Naive B cell (primary cell): ENCODE data around the gene TRIM61. TPM values are rescaled to one million over a fixed set of nuclear protein-coding genes. Genes with fewer than 3 reads are reported as not detected.
"Not testable (repeated sequence)": the region's sequence is repeated elsewhere in the genome, so short reads cannot be mapped to it uniquely, and the experiment has no call there.

ENCODE experiments used
- ATAC-seq, 2 donors: fragments of 150-1000 bp; cut with Tn5 transposase; 2 replicates each; pipeline ENCODE4 v1.10.0; 2021; ENCODE audit warnings: low read depth in 2 of 2, mild to moderate bottlenecking in 2 of 2, moderate library complexity in 2 of 2
- DNase-seq: peaks from one replicate; pipeline ENCODE4 v3.0.0; 2022
- H3K27ac Mint-ChIP-seq, 6 donors: one replicate each; pipeline ENCODE4 v1.8.0; 2020 to 2022; ENCODE audit warnings: mild to moderate bottlenecking in 6 of 6, mixed read lengths in 6 of 6, moderate library complexity in 5 of 6, inconsistent platforms in 2 of 6
- H3K27me3 Mint-ChIP-seq, 3 donors: one replicate each; pipeline ENCODE4 v1.8.0; 2021 to 2022; ENCODE audit warnings: mixed read lengths in 3 of 3, mild to moderate bottlenecking in 1 of 3
- H3K36me3 Mint-ChIP-seq, 2 donors: one replicate each; pipeline ENCODE4 v1.8.0; 2020 to 2022; ENCODE audit warnings: mixed read lengths in 2 of 2, inconsistent platforms in 1 of 2, mild to moderate bottlenecking in 1 of 2
- H3K4me1 Mint-ChIP-seq, 3 donors: one replicate each; pipeline ENCODE4 v1.8.0; 2020 to 2022; ENCODE audit warnings: mixed read lengths in 3 of 3, inconsistent platforms in 1 of 3, mild to moderate bottlenecking in 1 of 3, moderate library complexity in 1 of 3
- H3K4me3 Mint-ChIP-seq, 8 donors: one replicate each; pipeline ENCODE4 v1.8.0; 2020 to 2022; ENCODE audit warnings: mild to moderate bottlenecking in 8 of 8, mixed read lengths in 8 of 8, moderate library complexity in 8 of 8, inconsistent platforms in 2 of 8
- H3K9me3 Mint-ChIP-seq, 7 donors: one replicate each; pipeline ENCODE4 v1.8.0; 2020 to 2022; ENCODE audit warnings: mixed read lengths in 7 of 7, mild to moderate bottlenecking in 5 of 7, inconsistent platforms in 2 of 7, moderate library complexity in 1 of 7
- polyA plus RNA-seq, 6 donors: library from polyadenylated mRNA; unstranded; fragments of 300-500 nt; fragmentation: Illumina TruSeq; gene quantifications; one replicate each; pipeline ENCODE4 v1.2.3, GENCODE V29; 2021; ENCODE audit warnings: low read depth in 6 of 6

TRIM61 gene
- polyA plus RNA-seq: 1 to 10 TPM in 4 of 6 donors, under 1 TPM in 1, not detected in 1; 0.49 to 2.4 (median 2.2) TPM

DNA sequence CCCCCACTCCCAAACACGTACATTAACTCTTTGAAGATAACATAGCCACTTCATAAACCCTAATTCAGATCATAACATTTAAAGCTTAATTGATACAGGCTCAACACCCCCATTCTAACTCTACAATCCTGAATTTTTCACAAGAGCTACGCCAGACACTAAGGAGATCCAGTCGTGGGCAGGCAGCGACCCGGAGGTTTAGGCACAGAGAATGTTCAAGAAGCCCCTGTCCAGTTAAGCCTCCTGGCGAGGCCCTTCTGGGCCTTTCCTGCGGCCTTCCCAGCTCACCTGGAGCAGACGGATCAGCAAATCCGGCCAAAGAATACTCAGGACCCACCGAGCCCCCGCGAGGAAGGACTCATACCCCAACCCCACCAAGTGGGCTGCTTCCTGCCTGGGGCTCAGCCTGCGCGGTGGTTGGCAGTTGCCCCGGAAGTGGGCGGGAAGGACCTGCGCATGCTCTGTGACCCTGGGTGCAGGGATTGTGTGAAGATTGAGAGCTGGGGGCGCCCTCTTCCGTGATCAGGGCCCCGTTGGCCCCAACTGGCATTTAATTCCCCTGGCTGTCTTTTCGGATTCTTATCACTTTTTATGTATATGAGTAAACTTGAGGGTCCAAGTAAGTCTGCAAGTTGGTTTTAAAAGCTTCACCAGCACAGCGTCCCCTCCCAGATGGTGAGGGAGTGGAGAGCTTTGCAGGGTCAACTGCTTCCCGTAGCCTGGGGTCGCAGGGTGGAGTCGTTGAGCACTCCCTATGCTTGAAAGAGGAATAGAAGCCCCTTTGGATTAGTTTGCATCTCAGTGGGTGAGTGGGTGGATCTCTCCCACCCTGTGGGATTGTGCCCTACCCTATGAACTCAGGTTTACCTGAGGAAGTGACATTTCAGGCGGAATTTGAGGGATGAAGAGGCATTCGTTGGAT, at the start of gene TRIM61:
TRIM61 (minus strand) TSS at position 415 of the 922 bp plus-strand sequence. CDS start 7,655 bp downstream, outside the sequence.
- DNase-seq: peak; percentile 22
- H3K27me3 Mint-ChIP-seq: peaks cover 0 to 15% (median 0%) of the 10 kb centered on the region in 3 donors
- ATAC-seq: peak; percentile 83 to 94
- peaks cover 12 to 40% (median 20%) of the 10 kb centered on the region in 3 donors for H3K4me1 Mint-ChIP-seq
- H3K27ac Mint-ChIP-seq: peak within 1 kb of the TSS in 5 of 6 donors; percentile 25 to 95 (median 80)
- H3K4me3 Mint-ChIP-seq: peak within 1 kb of the TSS; percentile 80 to 92 (median 88)
- peaks cover 0 to 11% of the 10 kb centered on the region in 2 donors for H3K36me3 Mint-ChIP-seq
- peaks cover 0 to 4% (median 0%) of the 10 kb centered on the region in 7 donors for H3K9me3 Mint-ChIP-seq

DNA sequence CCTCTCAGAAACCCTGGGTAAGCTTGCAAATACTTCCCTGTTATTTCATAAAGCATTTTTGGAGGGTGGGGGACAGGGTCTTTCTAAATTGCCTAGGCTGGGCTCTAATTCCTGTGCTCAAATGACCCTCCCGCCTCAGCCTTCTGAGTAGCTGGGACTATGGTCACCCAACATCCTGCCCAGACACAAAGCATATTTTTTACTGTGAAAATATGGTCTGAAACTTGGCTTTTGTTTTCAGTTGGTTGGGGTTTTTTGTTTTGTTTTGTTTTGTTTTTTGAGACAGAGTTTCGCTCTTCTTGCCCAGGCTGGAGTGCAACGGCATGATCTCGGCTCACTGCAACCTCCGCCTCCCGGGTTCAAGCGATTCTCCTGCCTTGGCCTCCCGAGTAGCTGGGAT, 48.3 kb upstream of the TRIM61 start:
- not testable (repeated sequence) for H3K27ac Mint-ChIP-seq, H3K9me3 Mint-ChIP-seq, H3K4me3 Mint-ChIP-seq, ATAC-seq, DNase-seq, H3K4me1 Mint-ChIP-seq, H3K36me3 Mint-ChIP-seq
- H3K27me3 Mint-ChIP-seq: peaks cover 5 to 13% (median 6%) of the 10 kb centered on the region in 3 donors

DNA sequence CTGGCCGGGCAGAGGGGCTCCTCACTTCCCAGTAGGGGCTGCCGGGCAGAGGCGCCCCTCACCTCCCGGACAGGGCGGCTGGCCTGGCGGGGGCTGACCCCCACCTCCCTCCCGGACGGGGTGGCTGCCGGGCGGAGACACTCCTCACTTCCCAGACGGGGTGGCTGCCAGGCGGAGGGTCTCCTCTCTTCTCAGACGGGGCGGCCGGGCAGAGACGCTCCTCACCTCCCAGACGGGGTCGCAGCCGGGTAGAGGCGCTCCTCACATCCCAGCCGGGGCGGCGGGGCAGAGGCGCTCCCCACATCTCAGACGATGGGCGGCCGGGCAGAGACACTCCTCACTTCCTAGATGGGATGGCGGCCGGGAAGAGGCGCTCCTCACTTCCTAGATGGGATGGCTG, 42.5 kb upstream of the TRIM61 start:
- ATAC-seq, H3K36me3 Mint-ChIP-seq, H3K27ac Mint-ChIP-seq, H3K9me3 Mint-ChIP-seq, DNase-seq, H3K4me1 Mint-ChIP-seq, H3K4me3 Mint-ChIP-seq, H3K27me3 Mint-ChIP-seq: not testable (repeated sequence)

DNA sequence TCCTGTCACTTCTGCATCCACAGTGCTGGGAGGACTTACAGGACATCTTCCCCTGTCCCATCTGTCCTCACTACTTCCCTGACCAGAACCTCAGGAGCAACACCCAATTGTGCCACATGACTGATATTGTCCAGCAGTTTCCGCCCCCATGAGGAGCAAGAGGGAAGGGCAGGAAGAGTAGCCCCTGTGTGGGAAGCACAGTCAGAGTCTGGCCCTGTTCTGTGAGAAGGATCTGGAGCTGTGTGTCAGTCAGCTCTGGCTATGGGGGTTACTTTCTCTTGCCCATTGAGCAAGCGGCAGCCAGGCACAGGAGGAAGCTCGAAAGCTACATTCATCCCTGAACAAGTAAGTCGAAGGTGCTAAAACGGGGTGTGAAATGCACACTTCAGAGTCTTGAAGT, 39.5 kb upstream of the TRIM61 start:
- no peaks in the 10 kb centered on the region for H3K36me3 Mint-ChIP-seq
- DNase-seq: no peak
- H3K4me3 Mint-ChIP-seq: no peak overlapping the region
- H3K9me3 Mint-ChIP-seq: peaks cover 0 to 4% (median 0%) of the 10 kb centered on the region in 7 donors
- ATAC-seq: no peak
- peak overlapping the region in 1 of 6 donors; percentile 53 for H3K27ac Mint-ChIP-seq
- peaks cover 0 to 14% (median 5%) of the 10 kb centered on the region in 3 donors for H3K27me3 Mint-ChIP-seq
- H3K4me1 Mint-ChIP-seq: no peaks in the 10 kb centered on the region

DNA sequence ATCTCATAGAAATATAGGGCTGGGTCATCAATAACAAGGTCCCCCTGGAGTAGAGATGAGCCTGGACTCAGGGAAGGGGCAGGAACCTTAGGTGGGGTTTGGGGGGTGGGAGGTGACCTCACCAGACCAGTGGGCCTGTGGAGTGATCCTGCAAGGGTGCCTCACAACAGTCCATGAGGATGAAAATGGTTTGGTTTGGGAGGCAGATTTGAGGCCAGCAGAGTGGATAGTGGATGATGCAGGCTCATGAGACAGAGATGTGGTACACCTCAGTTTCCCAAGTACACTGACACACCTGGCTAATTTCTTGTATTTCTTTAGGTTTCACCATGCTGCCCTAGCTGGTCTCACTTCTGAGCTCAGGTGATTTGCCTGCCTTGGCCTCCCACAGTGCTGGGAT, 36.2 kb upstream of the TRIM61 start:
- Mint-ChIP-seq H3K4me3 (no peak overlapping the region), H3K27ac (no peak overlapping the region), H3K36me3 (no peaks in the 10 kb centered on the region), H3K27me3 (peaks cover 14 to 22% (median 16%) of the 10 kb centered on the region in 3 donors), H3K9me3 (no peaks in the 10 kb centered on the region), H3K4me1 (no peaks in the 10 kb centered on the region)
- DNase-seq (no peak), ATAC-seq (no peak)

DNA sequence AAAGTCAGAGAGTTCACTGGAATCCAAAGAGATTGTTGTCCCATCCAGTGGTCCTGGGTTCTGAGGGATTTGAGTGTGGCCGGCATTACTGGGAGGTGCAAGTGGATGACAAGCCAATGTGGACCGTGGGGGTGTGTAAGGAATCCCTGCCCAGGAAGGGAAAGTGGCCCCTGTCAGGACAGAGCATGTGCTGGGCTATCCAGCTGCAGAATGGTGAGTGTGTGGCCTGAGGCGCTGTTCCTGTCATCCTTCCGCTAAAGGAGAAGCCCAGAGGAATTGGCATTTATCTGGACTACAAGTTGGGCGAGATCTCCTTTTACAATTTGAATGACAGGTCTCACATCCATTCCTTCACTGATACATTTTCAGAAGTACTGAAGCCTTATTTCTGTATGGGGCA, 33.9 kb upstream of the TRIM61 start:
- H3K27me3 Mint-ChIP-seq: peaks cover 14 to 26% (median 25%) of the 10 kb centered on the region in 3 donors
- DNase-seq (no peak), ATAC-seq (no peak)
- no peak overlapping the region for H3K4me3 Mint-ChIP-seq
- no peaks in the 10 kb centered on the region for H3K36me3 Mint-ChIP-seq
- no peak overlapping the region for H3K27ac Mint-ChIP-seq
- H3K4me1 Mint-ChIP-seq: no peaks in the 10 kb centered on the region
- H3K9me3 Mint-ChIP-seq: no peaks in the 10 kb centered on the region

DNA sequence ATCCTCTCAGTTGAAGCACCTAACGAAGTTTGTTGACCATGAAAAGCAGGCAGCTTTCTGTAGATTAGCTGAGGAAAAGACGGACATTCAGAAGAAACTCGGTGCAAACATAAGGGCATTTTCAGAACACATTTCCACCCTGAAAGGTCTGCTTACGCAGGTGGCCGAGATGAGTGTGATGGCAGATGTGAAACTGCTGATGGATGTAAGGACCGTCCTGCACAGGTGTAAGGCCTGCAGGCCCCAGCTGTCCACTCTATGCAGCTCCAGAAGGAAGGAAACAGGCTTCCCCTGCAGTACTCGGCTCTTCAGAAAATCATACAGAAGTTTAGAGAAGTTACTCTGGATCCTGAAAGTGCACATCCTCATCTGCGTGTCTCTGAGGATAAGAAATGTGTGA, 33.5 kb upstream of the TRIM61 start:
- peaks cover 14 to 25% (median 22%) of the 10 kb centered on the region in 3 donors for H3K27me3 Mint-ChIP-seq
- no peaks in the 10 kb centered on the region for H3K9me3 Mint-ChIP-seq
- H3K27ac Mint-ChIP-seq: no peak overlapping the region
- H3K4me3 Mint-ChIP-seq: no peak overlapping the region
- no peaks in the 10 kb centered on the region for H3K36me3 Mint-ChIP-seq
- ATAC-seq (no peak), DNase-seq (no peak)
- no peaks in the 10 kb centered on the region for H3K4me1 Mint-ChIP-seq

DNA sequence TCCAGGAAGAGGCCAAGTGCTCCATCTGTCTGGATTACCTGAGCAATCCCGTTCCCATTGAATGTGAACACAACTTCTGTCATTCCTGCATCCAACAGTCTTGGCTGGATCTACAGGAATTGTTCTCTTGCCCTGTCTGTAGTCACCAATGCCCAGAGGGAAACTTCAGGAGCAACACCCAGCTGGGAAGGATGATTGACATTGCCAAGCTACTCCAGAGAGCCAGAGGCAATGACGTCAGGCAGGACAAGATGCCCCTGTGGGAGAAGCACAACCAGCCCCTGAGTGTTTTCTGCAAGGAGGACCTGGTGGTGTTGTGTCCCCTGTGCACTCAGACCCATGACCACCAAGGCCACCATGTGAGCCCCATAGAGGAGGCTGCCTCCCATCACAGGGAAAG, 33.0 kb upstream of the TRIM61 start:
- ATAC-seq (no peak), DNase-seq (no peak)
- H3K27ac Mint-ChIP-seq: no peak overlapping the region
- H3K4me3 Mint-ChIP-seq: no peak overlapping the region
- no peaks in the 10 kb centered on the region for H3K4me1 Mint-ChIP-seq
- H3K36me3 Mint-ChIP-seq: no peaks in the 10 kb centered on the region
- no peaks in the 10 kb centered on the region for H3K9me3 Mint-ChIP-seq
- H3K27me3 Mint-ChIP-seq: peaks cover 14 to 25% (median 23%) of the 10 kb centered on the region in 3 donors

DNA sequence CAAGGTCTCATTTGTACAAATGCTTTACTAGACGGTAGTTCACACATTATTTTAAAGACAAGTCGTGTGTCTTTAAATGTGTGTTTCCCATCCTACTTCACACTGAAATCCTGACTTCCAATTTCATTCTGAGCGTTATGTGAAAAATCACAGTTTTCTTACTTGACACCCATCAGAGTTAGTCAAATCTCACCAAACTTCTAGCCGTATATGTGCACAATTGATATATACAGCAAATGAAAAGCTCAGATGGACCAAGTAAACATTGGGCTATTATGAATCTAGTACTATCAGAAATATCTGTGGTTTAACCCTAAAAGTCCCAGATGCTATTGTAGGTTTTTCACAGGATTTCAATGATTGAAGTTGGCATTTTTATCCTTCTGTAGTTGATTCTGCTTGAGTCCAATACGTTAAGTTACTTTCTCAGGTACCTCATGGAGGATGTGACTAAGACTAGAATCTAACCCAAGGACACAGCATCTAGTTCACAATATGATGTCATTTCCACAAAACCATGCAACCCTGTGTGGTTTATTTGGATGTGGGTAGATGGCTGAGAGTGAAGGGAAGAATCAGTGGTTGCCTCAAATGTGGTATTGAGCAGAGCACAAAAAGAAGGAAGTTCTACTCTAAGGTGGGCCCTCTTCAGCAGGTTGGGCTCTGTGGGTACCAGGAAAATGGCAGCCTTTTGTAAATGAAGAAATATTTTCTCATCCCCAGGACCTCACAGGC, 32.2 kb upstream of the TRIM61 start:
- H3K4me3 Mint-ChIP-seq: no peak overlapping the region
- no peaks in the 10 kb centered on the region for H3K4me1 Mint-ChIP-seq
- H3K9me3 Mint-ChIP-seq: no peaks in the 10 kb centered on the region
- ATAC-seq (no peak), DNase-seq (no peak)
- no peaks in the 10 kb centered on the region for H3K36me3 Mint-ChIP-seq
- H3K27me3 Mint-ChIP-seq: peaks cover 14 to 29% (median 25%) of the 10 kb centered on the region in 3 donors
- no peak overlapping the region for H3K27ac Mint-ChIP-seq

DNA sequence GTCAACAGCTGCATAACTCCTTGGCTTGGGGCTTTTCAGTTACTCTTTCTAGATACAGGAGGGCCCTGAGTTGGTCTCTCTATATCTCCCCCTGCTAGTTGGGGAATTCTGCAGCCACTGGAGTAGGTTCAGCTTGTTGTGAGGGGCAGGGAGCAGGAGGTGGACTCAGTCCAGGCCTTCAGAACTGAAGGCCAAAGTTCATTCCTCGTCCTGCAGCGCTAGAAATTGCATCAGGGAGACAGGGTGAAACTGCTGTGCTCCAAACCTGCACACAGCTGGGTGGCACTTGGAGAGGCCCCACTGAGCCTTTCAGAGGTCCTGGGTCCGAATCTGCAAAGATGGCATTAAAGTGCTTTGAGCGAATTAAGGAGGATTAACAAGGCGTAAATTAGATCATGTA, 29.4 kb upstream of the TRIM61 start:
- ATAC-seq: no peak
- H3K9me3 Mint-ChIP-seq: no peaks in the 10 kb centered on the region
- no peak overlapping the region for H3K4me3 Mint-ChIP-seq
- H3K36me3 Mint-ChIP-seq: no peaks in the 10 kb centered on the region
- no peak overlapping the region for H3K27ac Mint-ChIP-seq
- H3K4me1 Mint-ChIP-seq: no peaks in the 10 kb centered on the region
- H3K27me3 Mint-ChIP-seq: peaks cover 10 to 25% (median 20%) of the 10 kb centered on the region in 3 donors
- DNase-seq: no peak

DNA sequence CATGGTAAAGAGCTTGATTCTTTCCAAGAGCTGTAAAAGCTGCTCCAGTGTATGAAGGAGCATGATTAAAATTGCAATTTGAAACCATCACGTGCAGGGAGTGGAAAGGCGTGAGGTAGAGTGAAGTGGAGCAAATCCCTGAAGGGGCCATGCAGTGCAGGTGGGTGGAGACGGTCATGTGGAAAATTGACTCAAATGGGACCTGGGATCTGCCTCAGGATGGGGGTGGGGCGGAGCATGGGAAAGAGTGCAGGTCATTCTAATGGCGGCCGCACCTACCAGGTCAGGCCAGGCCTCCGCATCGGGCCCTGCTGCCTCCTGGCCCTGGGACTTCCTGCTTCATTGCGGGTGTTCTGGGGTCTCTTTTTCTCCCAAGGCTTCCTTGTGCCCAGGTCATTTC, 29.0 kb upstream of the TRIM61 start:
- H3K4me1 Mint-ChIP-seq: no peaks in the 10 kb centered on the region
- H3K36me3 Mint-ChIP-seq: no peaks in the 10 kb centered on the region
- H3K9me3 Mint-ChIP-seq: peaks cover 0 to 2% (median 0%) of the 10 kb centered on the region in 7 donors
- H3K27ac Mint-ChIP-seq: no peak overlapping the region
- H3K27me3 Mint-ChIP-seq: peaks cover 9 to 25% (median 20%) of the 10 kb centered on the region in 3 donors
- H3K4me3 Mint-ChIP-seq: no peak overlapping the region
- no peak for DNase-seq
- ATAC-seq: no peak

DNA sequence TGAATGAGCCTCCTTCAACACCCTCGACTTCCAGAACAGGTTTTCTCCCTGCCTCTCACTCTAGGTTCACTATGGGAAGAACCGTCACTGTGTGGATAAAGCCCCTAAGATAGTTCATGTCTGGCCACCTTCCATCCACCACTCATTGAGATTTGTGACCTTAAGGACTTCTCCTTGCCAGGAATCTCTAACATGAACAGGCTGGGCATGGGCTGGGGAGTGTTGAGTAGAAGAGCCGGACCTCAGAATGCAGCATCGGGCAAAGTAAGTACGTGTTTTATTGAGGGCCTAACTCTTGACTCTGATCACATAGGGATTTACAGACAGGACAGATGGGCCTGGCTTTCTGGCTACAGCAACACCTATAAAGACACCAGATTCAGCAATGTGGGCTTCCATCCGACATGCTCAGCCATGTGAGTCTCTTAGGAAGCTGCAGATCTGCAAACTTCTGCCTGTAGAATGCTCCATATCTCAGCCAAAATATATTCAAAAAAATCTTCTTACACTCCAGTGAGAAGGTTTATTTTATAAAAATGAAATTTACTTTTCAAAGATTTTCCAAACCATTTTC, 28.0 kb upstream of the TRIM61 start:
- Mint-ChIP-seq H3K27me3 (peaks cover 5 to 17% (median 12%) of the 10 kb centered on the region in 3 donors), H3K36me3 (no peaks in the 10 kb centered on the region), H3K9me3 (peaks cover 0 to 2% (median 0%) of the 10 kb centered on the region in 7 donors), H3K27ac (no peak overlapping the region), H3K4me3 (no peak overlapping the region), H3K4me1 (no peaks in the 10 kb centered on the region)
- ATAC-seq (no peak), DNase-seq (no peak)

DNA sequence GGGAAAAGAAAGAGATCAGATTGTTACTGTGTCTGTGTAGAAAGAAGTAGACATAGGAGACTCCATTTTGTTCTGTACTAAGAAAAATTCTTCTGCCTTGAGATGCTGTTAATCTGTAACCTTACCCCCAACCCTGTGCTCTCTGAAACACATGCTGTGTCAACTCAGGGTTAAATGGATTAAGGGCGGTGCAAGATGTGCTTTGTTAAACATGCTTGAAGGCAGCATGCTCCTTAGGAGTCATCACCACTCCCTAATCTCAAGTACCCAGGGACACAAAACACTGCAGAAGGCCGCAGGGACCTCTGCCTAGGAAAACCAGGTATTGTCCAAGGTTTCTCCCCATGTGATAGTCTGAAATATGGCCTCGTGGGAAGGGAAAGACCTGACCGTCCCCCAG, 24.5 kb upstream of the TRIM61 start:
- not testable (repeated sequence) for ATAC-seq, H3K27ac Mint-ChIP-seq, H3K4me1 Mint-ChIP-seq, DNase-seq, H3K9me3 Mint-ChIP-seq, H3K36me3 Mint-ChIP-seq, H3K4me3 Mint-ChIP-seq
- peaks cover 2 to 21% (median 17%) of the 10 kb centered on the region in 3 donors for H3K27me3 Mint-ChIP-seq
